GDM1 (cell line): ENCODE measurements around the gene OGA.

Source experiments
- DNase-seq: peaks from one replicate; lab custom pipeline; 2025; lab: John Stamatoyannopoulos, UW

Gene OGA

DNA sequence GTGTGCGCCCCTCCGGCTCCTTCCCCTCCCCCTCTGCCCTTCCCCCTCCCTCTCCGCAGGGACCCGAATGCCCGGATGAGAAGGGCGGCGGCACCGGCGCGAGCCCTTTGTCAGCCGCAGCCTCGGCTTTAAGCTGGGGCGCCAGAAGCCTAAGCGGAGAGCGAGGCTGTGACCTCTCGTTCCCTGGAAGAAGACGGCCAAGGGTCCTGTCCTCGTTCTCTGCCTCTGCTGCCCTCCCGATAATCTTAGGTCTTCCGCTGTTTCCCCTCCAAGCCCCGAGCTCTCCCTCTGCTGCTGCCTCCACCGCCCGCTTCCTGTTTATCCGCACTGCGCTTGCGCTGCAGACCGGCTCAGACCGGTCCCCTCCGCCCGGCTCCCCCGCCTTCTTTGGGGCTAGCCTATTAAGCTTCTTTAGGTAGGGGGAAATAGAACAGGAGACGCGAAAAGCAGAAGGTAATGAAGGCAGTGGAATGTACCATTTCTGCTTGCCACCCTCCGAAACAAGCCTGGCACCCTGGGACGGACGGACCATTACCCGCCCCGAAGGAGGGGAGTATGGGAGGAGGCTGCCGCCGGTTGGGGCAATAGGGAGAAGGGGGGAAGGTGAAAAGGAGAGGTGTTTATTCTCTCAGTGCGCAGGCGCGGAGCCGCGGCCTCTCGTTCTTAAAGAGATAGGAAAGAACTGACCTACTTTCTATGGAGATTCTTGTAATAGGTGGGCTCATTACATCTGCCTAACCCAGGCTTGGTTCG, at the start of gene OGA:
TSS of gene OGA (minus strand) at position 326 of the 753 bp plus-strand sequence. CDS start 422 bp downstream, outside the sequence.
- peak; percentile 99 for DNase-seq

DNA sequence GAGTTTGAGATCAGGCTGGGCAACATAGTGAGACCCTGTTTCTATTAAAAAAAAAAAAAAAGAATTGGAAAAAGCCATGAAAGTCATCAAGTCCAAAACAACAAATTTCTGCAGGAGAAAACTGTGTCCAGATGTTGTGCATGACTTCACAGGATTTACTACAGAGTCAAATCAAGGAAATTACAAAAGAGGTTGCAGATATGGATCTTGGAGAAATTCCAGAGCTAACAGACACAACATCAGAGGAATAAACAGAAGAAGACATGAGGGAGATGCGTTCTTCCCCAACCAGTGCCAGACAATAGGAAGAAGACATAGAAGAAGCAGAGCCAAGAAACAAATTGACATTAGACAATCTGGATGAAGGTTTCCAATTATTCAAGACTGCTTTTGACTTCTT, 49.7 kb upstream of the OGA start:
- DNase-seq: no peak

DNA sequence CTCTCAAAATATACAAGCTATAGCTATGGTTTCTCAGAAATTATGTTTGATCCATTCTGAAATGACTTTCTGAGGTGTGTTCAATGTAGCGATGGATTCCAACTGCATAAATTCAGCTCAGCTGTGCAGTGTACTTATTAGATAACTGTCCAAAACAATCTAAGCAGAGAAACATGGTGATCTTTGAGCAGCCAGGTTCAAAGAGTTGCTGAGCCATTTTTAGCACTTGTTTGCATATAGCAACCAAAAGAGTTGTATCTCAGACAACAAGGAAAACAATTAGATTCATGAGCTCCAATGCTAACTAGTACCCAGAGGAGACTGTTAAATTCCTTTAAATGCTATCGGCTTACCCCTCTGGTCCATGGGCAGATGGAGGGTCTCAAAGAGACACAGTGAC, 41.3 kb upstream of the OGA start:
- DNase-seq: no peak

DNA sequence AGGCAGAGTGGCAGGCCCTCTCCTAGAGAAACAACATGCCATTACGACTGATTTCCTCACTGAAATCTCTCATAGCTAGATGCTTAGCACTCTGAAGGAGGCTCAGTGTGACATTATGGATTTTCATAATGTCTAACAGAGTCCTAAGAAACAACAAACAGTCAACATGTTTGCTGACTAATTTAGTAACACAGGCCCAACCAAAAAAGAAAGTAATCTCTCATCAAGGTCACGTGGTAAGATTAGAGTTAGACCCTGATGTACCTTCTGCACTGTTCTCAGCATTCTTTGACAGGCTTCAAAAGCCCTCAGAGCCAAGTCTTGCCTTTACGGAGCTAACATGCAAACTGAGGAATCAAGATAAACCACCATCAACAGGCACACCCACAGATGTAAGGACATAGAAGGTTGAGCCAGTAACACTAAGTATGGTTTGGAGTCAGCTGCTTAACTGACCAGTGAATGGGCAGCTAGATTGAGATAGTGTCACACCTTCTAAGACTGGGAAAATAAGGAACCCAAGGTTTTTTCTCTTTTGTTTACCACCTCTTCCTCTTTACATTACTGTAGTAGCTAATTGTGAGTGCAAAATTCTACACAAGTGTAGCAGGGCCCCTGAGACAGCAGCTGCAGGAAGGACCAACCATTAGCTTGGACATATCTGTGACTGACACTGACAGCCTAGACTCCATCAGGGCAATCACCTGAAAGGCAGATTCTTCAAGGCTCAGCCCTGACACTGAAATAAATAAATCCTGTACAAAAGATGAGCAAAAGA, 40.7 kb upstream of the OGA start:
- no peak for DNase-seq

DNA sequence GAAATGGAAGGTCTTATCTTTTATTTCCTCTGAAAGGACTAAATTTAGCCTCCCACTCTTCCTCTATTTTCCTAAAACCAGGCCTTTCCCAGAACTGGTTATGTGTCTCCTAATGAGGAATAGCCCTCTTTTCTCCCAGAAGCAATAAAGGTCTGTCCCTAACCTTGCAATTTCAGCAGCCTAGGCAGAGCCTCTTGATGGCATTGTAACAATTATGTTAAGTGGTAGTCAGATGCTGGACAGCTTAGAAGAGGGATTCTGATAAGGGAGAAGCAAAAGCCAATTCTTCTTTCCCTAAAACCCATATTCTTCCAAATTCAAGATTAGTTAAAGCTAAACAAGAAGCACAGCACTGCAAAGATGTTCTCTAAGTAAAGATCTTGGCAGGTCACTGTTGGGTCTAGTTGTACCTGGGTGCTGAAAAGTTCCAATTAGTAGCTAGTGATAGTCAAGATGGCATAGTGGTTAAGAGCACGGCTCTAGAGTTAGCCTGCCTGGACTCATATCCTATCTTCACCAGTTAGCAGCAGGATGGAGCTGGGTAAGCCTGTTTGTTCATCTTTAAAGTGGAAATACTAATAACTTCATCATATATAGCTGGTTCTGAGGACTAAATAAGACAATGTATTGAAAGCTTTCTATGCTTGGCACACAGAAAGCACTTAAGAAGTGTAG, 39.7 kb upstream of the OGA start:
- no peak for DNase-seq

DNA sequence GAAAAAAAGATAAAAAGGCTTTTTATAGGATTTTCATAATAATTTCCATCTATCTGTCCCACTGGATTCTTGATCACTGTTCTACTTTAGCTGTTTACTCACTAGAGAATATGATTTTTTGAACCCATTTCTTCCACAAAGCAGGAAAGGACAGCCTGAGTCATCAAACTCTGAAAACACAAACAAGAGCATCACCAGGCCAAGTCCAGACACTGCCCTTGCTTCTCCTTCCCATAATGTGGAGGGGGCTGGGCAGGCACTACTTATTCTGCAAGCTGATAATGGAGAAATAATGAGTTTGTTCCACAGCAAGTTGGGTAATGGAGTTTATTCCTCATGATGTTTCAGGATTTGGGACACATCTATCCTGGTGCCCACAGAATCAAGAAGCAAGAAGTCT, 38.4 kb upstream of the OGA start:
- DNase-seq: no peak

DNA sequence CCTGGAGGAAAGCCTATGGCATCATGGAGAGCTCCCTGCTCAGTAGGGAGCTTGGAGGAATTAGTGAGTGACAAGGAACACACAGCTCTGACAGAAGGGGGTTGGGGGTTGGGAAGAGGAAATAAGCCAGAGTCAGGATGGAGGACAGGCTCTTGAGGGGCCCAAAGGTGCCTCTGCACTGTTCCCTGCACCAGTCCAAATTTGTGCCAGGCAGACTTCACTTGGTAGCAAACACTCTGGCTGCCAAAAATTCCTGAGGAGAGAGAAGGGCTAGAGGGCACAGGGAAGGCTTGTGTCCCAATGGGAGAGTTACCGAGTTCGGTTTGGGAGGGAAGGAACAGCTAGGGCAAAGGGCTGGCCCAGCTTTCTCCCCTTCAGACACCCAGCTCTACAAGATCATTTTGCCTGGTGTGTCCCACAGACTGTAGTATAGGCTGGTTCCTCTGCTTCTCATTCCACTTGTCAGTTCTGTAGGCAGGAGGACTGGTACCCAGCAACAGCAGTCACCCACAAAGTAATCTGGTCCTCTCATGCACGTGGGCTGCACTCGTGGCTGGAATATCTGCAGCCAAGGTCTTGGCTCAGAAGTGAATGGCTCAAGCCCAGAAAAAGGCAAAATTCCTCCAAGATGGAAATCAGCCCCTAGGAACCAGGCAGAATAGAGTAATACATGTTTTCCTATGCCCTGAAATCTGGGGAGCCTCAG, 33.3 kb upstream of the OGA start:
- no peak for DNase-seq

DNA sequence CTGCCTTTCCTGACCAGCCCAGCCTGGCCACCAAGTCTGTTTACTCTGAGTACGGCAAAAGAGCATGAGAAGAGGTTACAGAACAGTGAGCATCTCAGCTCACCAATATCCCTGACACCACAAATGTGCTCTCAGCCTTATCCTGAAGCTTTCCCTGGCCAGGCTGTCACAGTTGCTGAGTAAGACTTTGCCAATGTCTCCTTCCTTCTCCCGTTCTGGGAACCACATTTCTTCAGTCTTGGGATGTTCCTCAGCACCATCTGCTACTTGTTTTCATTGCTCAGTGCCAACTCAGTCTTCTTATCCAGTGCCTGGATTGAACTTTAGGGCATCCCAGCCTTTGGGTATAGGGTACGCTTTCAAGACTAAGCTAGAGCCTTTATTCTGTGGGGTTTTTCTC, 32.5 kb upstream of the OGA start:
- no peak for DNase-seq

DNA sequence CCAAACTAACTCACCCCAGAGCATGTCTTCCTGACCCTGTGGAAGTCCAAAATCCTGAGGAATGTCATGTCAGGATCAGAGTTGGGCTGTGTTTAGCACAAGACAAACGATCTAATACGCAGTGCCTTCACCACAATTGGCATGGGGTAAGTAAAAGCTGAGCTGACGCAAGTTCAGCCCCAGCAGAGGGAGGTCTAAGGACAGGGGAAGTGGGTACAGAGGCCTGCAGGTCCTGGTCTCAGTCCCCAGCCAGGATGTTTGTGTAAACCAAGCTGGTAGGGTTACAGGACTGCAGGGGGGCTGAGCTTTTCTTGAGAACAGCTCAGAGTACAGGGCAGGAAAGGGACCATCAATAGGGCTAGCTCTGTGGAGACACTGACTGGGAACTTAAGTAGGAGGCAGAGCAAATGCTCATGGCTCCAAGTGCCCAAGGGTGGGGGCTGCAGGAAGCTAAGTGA, 30.7 kb upstream of the OGA start:
- peak; percentile 16 for DNase-seq

DNA sequence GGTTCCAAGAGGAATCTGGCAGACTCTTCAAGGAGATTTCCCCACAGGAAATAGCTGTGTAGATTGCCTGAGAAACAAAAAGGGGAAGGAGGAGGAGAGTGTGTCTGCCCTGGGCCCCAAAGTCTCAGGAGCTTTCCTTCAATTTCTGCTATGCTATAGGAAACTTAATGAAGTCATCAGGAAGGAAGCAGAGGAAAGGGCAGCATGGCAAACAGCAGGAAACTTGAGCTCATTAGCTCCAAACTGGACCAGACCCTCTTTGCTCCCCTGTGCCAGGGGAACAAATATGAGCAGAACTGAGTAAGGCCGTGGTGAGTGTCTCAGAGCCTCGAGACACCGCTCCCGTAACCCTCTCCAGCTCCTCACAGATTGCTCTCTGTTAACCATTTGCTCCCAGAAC, 30.2 kb upstream of the OGA start:
- no peak for DNase-seq

DNA sequence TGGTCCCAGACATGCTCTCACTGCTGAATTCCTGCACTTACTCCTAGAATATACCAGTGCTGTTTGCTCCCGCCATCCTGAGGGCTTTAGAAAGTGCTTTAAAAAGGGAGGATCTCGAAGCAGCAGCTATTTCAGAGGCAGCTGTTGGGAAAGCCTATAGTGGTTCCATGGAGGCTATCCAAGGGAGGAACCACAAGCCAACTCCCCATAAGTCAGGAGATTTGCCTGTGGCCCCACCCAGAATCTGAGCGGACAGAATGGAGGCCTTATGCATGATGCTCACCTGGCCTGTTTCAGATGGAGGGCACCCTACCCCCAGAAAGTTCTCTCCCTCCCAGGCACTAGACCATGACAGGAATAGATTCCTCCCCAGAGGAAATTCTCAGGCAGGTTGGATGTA, 27.6 kb upstream of the OGA start:
- no peak for DNase-seq

DNA sequence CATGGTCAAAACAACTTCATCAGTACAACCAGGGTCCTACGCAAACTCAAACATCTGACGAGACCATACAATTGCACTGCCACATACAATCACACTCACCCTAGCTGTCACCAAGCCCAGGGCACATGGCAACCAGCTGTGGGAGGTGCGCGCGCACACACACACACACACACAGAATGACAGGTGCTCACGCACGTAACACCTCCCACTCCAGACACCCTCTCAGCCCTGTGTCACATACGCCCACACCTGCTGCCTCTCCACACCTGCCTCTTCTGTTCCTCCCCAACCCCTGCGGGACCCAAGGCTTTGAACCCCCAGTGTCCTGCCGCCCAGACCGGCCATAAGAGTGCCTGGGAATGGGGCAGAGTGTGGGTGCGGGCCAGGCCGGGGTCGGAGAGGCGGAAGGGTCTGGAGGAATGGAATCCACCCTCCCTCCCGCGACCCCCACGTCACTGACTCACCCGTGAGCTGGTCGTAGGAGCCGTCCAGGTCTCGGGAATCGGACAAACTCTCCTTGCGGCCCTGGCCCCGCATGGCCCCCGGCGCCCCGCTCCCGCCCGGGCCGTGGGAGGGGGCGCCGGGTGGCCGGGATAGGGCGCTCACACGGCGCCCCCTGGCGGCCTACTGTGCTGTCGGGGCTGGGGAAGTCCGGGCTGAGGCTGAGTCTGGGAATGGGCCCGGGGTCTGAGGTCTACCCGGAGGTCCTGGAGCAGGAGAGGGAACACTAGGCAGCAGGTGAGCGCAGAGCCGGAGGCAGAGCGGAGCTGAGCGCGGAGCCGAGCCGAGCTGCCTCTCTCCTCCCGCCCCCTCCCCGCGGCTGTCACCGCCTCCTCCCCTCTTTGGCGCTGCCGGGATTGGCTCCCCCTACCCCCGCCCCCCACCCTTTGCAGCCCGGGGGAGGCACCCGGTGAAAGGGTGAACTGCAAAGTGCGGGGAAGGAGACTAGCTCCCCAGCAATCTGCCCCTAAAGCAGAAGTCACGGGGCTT, 25.1 kb upstream of the OGA start, which contains the start of gene KCNIP2:
TSS of gene KCNIP2 (minus strand) at position 769 of the 990 bp plus-strand sequence. CDS start at position 537, 232 bp downstream.
- DNase-seq: no peak

DNA sequence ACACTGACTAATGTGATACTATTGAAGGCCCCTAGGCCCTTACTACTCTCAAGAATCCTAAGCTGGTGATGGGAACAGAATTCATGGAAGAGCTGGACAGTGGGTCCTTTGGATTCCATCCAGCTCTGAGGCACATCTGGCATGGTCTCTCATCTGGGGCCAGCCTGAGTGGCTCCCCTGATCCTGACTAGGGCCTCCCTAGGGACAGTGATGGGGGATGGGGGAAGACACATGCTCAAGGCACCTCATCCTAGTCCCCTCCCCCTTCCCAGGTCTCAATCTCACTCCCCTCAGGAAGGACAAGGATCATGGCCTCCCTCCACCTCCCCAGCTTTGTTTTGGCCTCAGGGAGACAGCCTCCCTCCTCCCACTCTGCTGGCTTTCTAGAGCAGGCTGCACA, 23.6 kb upstream of the OGA start:
- no peak for DNase-seq

DNA sequence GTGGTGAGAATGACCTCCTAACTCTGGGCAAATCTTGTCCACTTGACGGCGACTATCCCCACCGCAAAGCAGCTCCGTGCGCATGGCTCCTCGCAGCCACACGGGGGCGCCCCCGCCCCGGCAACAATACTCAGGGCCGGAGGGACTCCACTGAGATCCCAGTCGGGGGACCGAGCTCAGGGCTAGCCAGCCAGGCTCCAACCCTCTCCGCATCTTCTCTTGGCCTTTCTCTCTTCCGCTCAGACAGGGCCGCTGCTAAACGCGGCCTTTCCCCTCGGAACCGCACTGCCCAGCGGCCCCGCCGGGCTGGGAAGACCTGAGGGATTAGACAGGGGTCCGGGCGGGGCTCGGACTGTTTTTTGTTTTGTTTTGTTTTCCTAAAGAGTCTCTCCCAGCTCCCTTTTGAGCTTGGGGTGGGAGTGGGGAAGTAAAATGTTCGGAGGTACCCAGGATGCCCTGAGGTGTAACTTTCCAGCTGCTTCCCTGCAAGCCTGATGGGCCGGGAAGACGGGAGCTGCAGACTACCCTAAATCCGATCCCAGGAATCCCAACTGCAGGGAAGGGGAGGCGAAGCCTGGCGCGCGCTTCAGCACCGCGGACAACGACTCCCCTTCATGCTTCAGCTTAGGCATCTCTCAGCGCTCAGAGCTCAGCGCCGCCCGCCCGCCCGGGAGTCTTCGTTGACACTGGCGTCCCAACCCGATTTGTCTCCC, 22.7 kb upstream of the OGA start:
- DNase-seq: peak; percentile 63

DNA sequence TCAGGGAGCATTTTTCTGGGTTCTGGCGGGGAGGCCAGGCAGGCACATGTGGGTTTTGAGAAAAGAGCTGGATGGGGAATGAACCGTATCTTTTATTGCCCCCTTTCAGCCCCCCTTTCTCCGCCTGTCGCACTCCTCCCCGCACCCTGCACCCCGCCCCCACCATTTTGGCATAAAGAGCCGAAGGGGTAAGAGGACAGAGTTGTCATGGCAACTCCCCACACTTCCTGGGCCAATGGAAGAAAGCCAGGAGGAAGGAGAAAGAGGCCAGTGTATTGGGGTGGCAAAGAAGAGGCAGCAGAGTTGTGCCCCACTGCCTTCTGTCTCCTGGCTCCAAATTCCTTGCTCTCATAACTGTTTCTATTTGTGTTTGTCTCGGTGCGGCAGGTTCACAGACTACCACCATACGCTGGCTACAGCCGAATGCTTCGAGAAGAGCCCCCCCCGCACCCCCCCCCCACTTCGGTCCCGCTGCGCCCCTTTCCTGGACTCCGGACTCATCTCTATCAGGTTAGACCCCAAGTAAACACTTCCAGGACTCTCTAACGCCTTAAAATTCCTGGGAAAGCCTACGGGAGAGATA, 21.9 kb upstream of the OGA start:
- DNase-seq: no peak

DNA sequence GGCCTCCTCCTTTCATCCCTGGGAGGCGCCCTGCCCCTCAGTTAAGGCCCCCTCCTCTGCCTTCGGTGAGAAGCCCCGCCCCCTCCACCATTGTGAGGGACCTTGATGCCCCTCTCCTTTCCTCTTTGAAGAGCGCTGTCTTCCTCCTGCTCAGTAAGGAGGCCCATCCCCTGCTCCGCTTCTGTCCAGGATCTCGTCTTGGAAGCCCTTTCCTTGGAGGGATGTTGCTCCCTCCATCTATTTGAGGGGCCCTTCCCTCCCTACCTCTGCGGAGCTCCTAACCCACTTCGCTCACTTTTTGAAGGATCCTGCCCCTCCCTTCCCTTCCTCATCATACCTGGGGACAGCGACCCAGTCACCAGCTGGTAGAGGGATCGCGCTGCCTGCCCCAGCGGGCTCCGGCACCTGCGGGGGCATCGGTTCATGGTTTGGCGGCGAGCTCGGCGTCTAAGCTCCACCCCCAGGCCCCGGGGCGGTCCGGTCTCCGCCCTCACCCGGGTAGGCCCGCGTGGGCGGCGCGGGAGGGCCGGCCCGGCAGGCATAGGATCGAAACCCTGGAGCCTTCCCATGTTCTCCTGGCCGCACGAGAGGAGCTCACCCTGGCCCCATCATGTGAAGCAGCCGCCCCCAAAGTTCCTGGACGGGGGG, 21.3 kb upstream of the OGA start:
- DNase-seq: no peak

DNA sequence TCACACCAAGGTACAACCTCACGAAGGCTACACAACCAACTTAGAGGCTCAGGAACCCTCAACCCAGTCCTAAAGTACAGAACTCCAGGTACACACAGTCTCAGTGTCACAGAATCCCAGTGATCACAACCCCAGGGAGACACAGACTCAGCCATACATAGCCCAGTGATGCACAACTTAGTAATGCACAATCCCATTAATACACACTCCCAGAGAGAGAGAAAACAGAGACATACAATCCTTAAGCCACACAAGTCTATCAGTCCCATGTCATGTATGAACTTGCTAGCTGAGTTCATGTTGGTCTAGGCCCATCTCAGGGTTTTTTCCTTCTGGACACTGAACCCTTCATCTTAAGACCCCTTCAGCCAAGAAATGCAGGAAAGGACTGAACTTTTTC, 20.8 kb upstream of the OGA start:
- no peak for DNase-seq

DNA sequence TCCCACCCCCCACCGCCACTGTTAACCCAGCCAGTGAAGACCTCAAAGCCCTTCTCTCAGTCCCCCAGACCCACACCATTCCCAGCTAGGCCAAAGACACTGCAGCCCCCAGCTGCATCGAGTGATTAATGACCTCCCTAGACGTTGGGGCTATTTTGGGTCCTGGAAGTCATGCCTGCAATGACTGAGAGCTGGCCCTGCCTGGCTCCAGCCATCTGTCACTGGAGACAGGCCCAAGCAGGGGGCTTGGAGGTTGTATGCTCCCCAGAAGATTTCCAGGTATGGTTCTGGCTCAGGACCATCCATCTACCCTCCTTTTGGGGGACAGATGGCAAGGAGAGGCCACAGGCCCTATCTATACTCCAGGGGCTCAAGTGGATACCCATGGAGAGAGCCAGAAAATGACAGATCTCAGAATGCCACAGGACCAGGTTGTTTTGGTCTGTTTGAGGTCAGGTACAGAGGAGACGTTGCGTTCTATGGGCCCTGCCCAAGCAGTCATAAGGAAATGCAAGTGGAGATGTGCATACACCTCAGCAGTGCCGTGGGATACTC, 20.2 kb upstream of the OGA start:
- DNase-seq: no peak

DNA sequence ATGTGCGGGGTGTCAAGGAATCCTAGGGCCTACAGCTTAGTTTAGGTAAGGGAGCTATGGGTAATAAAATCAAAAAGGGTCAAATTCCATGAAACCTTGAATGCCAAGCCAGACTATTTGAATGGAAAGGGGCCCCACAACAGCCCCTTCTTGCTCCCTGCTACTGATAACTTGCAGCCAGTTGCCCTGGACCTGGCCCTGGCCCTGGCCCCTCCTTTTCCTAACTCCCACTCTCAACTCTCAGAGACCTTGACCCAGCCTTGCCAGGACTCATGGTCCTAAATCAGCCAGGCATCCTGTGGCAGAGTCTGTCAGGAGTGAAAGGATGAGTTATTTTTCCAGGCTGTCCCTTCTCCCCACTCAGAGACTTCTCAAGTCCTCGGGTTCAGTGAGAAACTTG, 19.5 kb upstream of the OGA start:
- DNase-seq: no peak
